K562 (cell line): ENCODE measurements around the gene CTBP2. TPM values are rescaled to one million over a fixed set of nuclear protein-coding genes. Genes with fewer than 3 reads are reported as not detected.

ENCODE experiments used
- ATAC-seq: fragments of 200-7000 bp; cut with Tn5 transposase; 3 replicates; pipeline ENCODE4 v1.9.1; 2020; ENCODE audit warnings: moderate library complexity
- BruUV-seq: library from RNA; stranded (reverse); fragments of 400-500 nt; replicated peaks from 2 replicates; lab custom pipeline; 2021; lab: Mats Ljungman, UMichigan
- CTCF ChIA-PET: fragments of 300-600 bp; formaldehyde crosslinking; extraction: SDS; loops from one replicate; lab custom pipeline; 2021; ENCODE audit warnings: low intra/inter-chr PET ratio; lab: Yijun Ruan, JAX
- POLR2A ChIA-PET: fragments of 300-600, 350-650 bp; sonication (Branson Sonifier 250); formaldehyde crosslinking; extraction: SDS; loops from one replicate; lab custom pipeline; 2021; ENCODE audit warnings: antibody characterized with exemption, inconsistent platforms; lab: Yijun Ruan, JAX
- DNase-seq, 4 experiments: peaks; one replicate each; pipeline versions ENCODE4 v3.0.0 to v3.0.0-alpha.2; 2011 to 2018; ENCODE audit warnings: low spot score in 3 of 4, mixed read lengths in 3 of 4; ENCODE audit errors: extremely low read depth in 1 of 4
- FAIRE-seq: peaks from 2 replicates; lab custom pipeline; 2011; peaks lifted over from hg19 to GRCh38; lab: Jason Lieb, UNC
- H2AFZ ChIP-seq: 2 replicates; pipeline ENCODE4 v1.6.0; 2011; ENCODE audit warnings: low read depth, low read length, control low read depth, inconsistent platforms
- H3K27ac ChIP-seq: fragments of 200-600 bp; 3 replicates; pipeline ENCODE4 v1.8.0; 2011; ENCODE audit warnings: low read depth, mild to moderate bottlenecking, control low read depth, inconsistent platforms, low read length, moderate library complexity, mixed read lengths; ENCODE audit errors: extremely low read depth
- H3K27me3 ChIP-seq, 2 experiments: fragments of 300-600 bp in 1 of 2; 2 replicates in 1 of 2; 3 replicates in 1 of 2; pipeline versions ENCODE4 v1.6.0 to v1.8.0; 2011; ENCODE audit warnings: inconsistent platforms in 2 of 2, low read length in 2 of 2, mild to moderate bottlenecking in 1 of 2, mixed read lengths in 1 of 2, moderate library complexity in 1 of 2; ENCODE audit not compliant: control insufficient read depth in 2 of 2, insufficient read depth in 2 of 2
- H3K36me3 ChIP-seq: fragments of 300-600 bp; 3 replicates; pipeline ENCODE4 v1.8.0; 2011; ENCODE audit warnings: mild to moderate bottlenecking, low read length, inconsistent platforms; ENCODE audit not compliant: control insufficient read depth, insufficient read depth
- H3K4me1 ChIP-seq, 2 experiments: fragments of 200-600 bp in 1 of 2; replicated peaks in 1 of 2; 2 replicates in 1 of 2; 3 replicates in 1 of 2; pipeline versions ENCODE4 v1.5.1 to v1.8.0; 2011; ENCODE audit warnings: inconsistent platforms in 2 of 2, low read length in 2 of 2, mild to moderate bottlenecking in 1 of 2, mixed read lengths in 1 of 2, moderate library complexity in 1 of 2; ENCODE audit not compliant: control insufficient read depth in 2 of 2, insufficient read depth in 2 of 2
- H3K4me2 ChIP-seq: 2 replicates; pipeline ENCODE4 v1.6.1; 2011; ENCODE audit warnings: low read length, control low read depth, inconsistent platforms, mixed read lengths; ENCODE audit not compliant: insufficient read depth
- H3K4me3 ChIP-seq: fragments of 200-600 bp; sonication (generic), shearing (Covaris generic); 2 replicates; pipeline ENCODE4 v1.5.1; 2016; ENCODE audit warnings: control low read depth, inconsistent platforms
- H3K79me2 ChIP-seq: fragments of 200-600 bp; 3 replicates; pipeline ENCODE4 v1.8.0; 2011; ENCODE audit warnings: low read length, inconsistent platforms; ENCODE audit not compliant: control insufficient read depth, insufficient read depth
- H3K9ac ChIP-seq, 2 experiments: 2 replicates each; pipeline versions ENCODE4 v1.6.0 to v1.6.1; 2011; ENCODE audit warnings: low read depth in 2 of 2, low read length in 2 of 2, control low read depth in 1 of 2, inconsistent platforms in 1 of 2, mild to moderate bottlenecking in 1 of 2, mixed read lengths in 1 of 2; ENCODE audit not compliant: insufficient read depth in 1 of 2
- H3K9me1 ChIP-seq: one replicate; pipeline ENCODE4 v1.6.0; 2011; ENCODE audit warnings: inconsistent platforms, mild to moderate bottlenecking, low read length, moderate library complexity; ENCODE audit not compliant: control insufficient read depth, insufficient read depth
- H3K9me3 ChIP-seq: replicated peaks from 2 replicates; pipeline ENCODE4 v1.5.1; 2011; ENCODE audit warnings: low read depth, low read length, inconsistent platforms; ENCODE audit not compliant: control insufficient read depth, insufficient read depth
- H4K20me1 ChIP-seq: replicated peaks from 2 replicates; pipeline ENCODE4 v1.6.1; 2011; ENCODE audit warnings: low read length, inconsistent platforms, mixed read lengths; ENCODE audit not compliant: control insufficient read depth, insufficient read depth
- CBX1 ChIP-seq: sonication (generic); IDR thresholded peaks from 2 replicates; pipeline ENCODE4 v1.6.1; 2016; ENCODE audit warnings: antibody characterized with exemption, low read depth, mild to moderate bottlenecking
- FOXA1 ChIP-seq: fragments of 450-650 bp; IDR thresholded peaks from 2 replicates; pipeline ENCODE4 v1.6.1; 2016; ENCODE audit warnings: mild to moderate bottlenecking, borderline replicate concordance
- GATAD2A ChIP-seq: fragments of 450-650 bp; IDR thresholded peaks from 2 replicates; pipeline ENCODE4 v1.6.1; 2017
- ILK ChIP-seq: fragments of 450-650 bp; IDR thresholded peaks from 2 replicates; pipeline ENCODE4 v1.6.1; 2016; ENCODE audit warnings: missing genetic modification characterization, low read depth, mild to moderate bottlenecking, missing compliant biosample characterization, moderate library complexity, borderline replicate concordance
- PHTF2 ChIP-seq: fragments of 250-450 bp; sonication (Bioruptor Pico); IDR thresholded peaks from 2 replicates; pipeline ENCODE4 v1.5.0; 2021; ENCODE audit warnings: mild to moderate bottlenecking
- TEAD2 ChIP-seq: fragments of 450-650 bp; IDR thresholded peaks from 2 replicates; pipeline ENCODE4 v1.6.1; 2016; ENCODE audit warnings: missing genetic modification characterization, control low read depth, missing compliant biosample characterization
- ZNF318 ChIP-seq, 2 experiments: fragments of 450-650 bp; IDR thresholded peaks; 2 replicates each; pipeline ENCODE4 v1.6.1; 2016; ENCODE audit warnings: mild to moderate bottlenecking in 2 of 2, borderline replicate concordance in 1 of 2, low read depth in 1 of 2, moderate library complexity in 1 of 2
- ZNF398 ChIP-seq: fragments of 250-450 bp; sonication (Bioruptor Pico); IDR thresholded peaks from 2 replicates; pipeline ENCODE4 v1.8.0; 2021; ENCODE audit warnings: moderate library complexity, mild to moderate bottlenecking, inconsistent platforms
- ZNF655 ChIP-seq: fragments of 250-450 bp; sonication (Bioruptor Pico); IDR thresholded peaks from 2 replicates; pipeline ENCODE4 v1.5.0; 2021
- WGBS: fragments of 100-300 bp; shearing (Covaris generic); methylation state at CpG from one replicate; pipeline ENCODE4 v1.1.6; 2016; ENCODE audit warnings: low coverage, mixed read lengths; ENCODE audit not compliant: insufficient coverage; ENCODE audit errors: missing lambda C conversion rate; 5-methylcytosine and 5-hydroxymethylcytosine counted together
- in situ Hi-C: fragments of 300-500 bp; cut with MboI; formaldehyde crosslinking; loops from 4 replicates; pipeline ENCODE4 v1.15.0; 2018; ENCODE audit warnings: inconsistent platforms, mixed read lengths
- intact Hi-C: fragments of 100-400 bp; cut with micrococcal nuclease; formaldehyde crosslinking; loops from 2 replicates; pipeline ENCODE4 v1.14.2; 2022
- polyA plus RNA-seq, 8 experiments: library from polyadenylated mRNA; depleted of rRNA in 4 of 8; stranded (reverse) in 5 of 8; unstranded in 3 of 8; fragments of >200 nt; fragmentation: Nextera tagmentation in 2 of 8; fragmentation: Illumina TruSeq in 1 of 8; extraction: Ambion mirVana in 2 of 8; extraction: Trizol in 1 of 8; gene quantifications; 2 replicates each; pipeline versions ENCODE4 v1.2.1 to v1.2.3, GENCODE V29; 2011 to 2014; ENCODE audit warnings: inconsistent platforms in 1 of 8, missing spikeins in 1 of 8
- total RNA-seq, 7 experiments: library from RNA; depleted of rRNA in 6 of 7; stranded (reverse); fragments of >200 nt in 6 of 7; fragmentation: Illumina TruSeq in 2 of 7; extraction: Trizol in 2 of 7; gene quantifications; 2 replicates each; pipeline versions ENCODE4 v1.2.1 to v1.2.3, GENCODE V29; 2011 to 2021; ENCODE audit warnings: low replicate concordance in 1 of 7

Gene CTBP2
- total and polyA plus RNA-seq, 9 of the 15 experiments (the other 6 are each of a cell fraction or from before 2014, with no cell fraction given), result 1.3 to 8.8 (median 5.1) TPM

- H3K79me2 ChIP-seq, result no peaks in the 10 kb centered on the region
- in situ Hi-C loops, result no loop called here
- no peak overlapping the region for H3K4me3 ChIP-seq
- no peak overlapping the region for H3K27ac ChIP-seq
- H3K9me1 ChIP-seq, result no peaks in the 10 kb centered on the region
- H3K9ac ChIP-seq, result no peak overlapping the region
- intact Hi-C loops, result no loop called here
- POLR2A ChIA-PET, result no interaction called here
- H3K4me1 ChIP-seq, result no peaks in the 10 kb centered on the region
- no peaks in the 10 kb centered on the region for H4K20me1 ChIP-seq
- no peak overlapping the region for H3K4me2 ChIP-seq
- H3K27me3 ChIP-seq, result no peaks in the 10 kb centered on the region
- H3K9me3 ChIP-seq, result no peaks in the 10 kb centered on the region
- no peak for DNase-seq
- no peak overlapping the region for H2AFZ ChIP-seq
- no CpG with 5 or more reads among the region's 21 CpGs for WGBS
- H3K36me3 ChIP-seq, result no peaks in the 10 kb centered on the region
- no peak for ATAC-seq
- no TSS peak for BruUV-seq
- CTCF ChIA-PET, result no interaction called here
- no peak for FAIRE-seq
- no peak for TF ChIP-seq PHTF2 (CRISPR knock-in tag)
- TF ChIP-seq ZNF655 (CRISPR knock-in tag), result no peak
- TF ChIP-seq CBX1, result no peak
- no peak for TF ChIP-seq FOXA1
- no peak for TF ChIP-seq GATAD2A
- no peak for TF ChIP-seq ILK (tag)
- TF ChIP-seq ZNF318 (IDR thresholded peaks at IDR 0.05; ENCODE audit: borderline replicate concordance in 1 of 2, low read depth in 1 of 2), result no peak
- no peak for TF ChIP-seq ZNF398 (CRISPR knock-in tag)
- TF ChIP-seq TEAD2, result no peak
Measured at GRCh38 chr10:125001313-125002046, 158.9 kb downstream of the CTBP2 start.
